NOMO-1 treated with dmso at 0.1 percent for 144 hours (cell line): ENCODE measurements around the gene XAF1.
"Not testable (repeated sequence)": the region's sequence is repeated elsewhere in the genome, so short reads cannot be mapped to it uniquely, and the experiment has no call there.

Experiments
- DNase-seq: peaks from one replicate; lab custom pipeline; 2025; ENCODE audit not compliant: unreplicated experiment; lab: John Stamatoyannopoulos, UW

The XAF1 gene

GRCh38 chr17:6797718-6798351 is 42.0 kb downstream of the XAF1 start:
- DNase-seq = no peak

DNA sequence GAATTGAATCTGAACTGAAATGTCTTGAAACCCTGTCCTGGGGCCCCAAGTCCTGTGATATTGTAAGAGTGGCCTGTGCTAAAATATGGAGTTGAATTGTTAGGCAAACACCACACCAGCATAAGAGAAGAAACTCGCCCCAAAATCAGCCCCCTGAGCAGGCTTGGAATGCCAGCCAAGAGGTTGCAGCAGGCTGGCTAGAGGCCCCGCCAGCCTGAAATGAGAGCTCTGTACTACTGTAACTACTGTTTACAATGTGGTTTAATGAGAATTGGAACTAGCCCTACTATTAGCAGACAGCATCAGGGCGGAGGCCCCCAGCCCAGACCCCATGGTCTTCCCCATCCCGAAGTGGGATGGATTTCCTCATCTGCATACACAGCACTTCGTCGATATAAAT is 43.9 kb downstream of the XAF1 start:
- no peak for DNase-seq

GRCh38 chr17:6800422-6801027 is 44.7 kb downstream of the XAF1 start:
- no peak for DNase-seq

DNA sequence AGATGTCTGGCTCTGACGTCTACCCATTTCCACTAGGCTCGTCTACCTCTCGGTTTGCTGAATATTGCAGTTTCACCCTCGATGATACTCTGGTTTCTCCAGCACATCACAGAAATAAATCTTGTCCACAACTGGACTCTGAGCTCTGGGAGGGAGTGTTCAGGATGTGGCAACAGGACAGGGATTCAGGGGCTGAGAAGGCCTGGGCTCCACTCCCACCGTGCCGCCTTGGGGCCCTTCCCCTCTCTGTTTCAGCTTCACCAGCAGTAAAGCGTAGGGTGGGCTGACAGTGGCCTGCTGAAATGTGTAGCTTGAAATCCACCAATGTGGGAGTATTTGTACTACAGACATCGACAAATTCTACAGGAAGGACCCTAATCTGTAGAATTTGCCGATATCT is 55.7 kb downstream of the XAF1 start:
- DNase-seq = no peak

- no peak for DNase-seq
Measured at GRCh38 chr17:6812295-6812694, 56.4 kb downstream of the XAF1 start.

DNA sequence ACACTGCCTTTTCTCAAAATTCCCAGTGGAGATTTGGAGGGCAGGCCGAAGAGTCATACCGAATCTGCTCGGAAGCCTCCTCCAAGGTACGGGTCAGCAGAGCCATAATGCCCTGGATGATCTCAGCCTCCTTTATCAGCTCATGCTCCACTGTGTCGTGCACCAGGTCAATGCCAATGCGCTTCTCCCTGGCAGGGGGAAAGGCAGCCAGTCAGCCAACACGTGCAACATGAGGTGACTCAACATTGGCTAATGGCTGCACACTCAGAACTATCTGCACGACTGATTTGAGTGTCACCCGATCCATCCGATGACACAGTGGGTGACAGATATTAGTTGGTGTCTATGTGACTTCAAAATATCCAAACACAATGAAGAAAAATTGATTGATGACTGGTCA is 59.9 kb downstream of the XAF1 start:
- DNase-seq = no peak

DNA sequence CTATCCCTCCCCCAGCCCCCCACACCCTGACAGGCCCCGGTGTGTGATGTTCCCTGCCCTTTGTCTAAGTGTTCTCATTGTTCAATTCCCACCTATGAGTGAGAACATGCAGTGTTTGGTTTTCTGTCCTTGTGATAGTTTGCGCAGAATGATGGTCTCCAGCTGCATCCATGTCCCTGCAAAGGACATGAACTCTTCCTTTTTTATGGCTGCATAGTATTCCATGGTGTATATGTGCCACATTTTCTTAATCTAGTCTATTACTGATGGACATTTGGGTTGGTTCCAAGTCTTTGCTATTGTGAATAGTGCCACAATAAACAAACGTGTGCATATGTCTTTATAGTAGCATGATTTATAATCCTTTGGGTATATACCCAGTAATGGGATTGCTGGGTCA is 60.5 kb downstream of the XAF1 start:
- DNase-seq = not testable (repeated sequence)

- DNase-seq = no peak
Measured at GRCh38 chr17:6818938-6819337, 63.1 kb downstream of the XAF1 start.

- DNase-seq = no peak
Measured at GRCh38 chr17:6823011-6823442, 67.2 kb downstream of the XAF1 start.
